ENCODE results near the gene CREB1.
"Not testable (repeated sequence)": the region's sequence is repeated elsewhere in the genome, so short reads cannot be mapped to it uniquely, and the experiment has no call there.

Gene CREB1

GRCh38 chr2:207529330-207530159 is at the start of gene CREB1:
Gene CREB1 (plus strand): TSS chr2:207529962. CDS start chr2:207555636, 25,674 bp downstream.
- DNase-seq (ENCODE audit: low read depth), result peak; percentile 91

GRCh38 chr2:207480521-207481040 is 49.2 kb upstream of the CREB1 start:
- no peak for DNase-seq (ENCODE audit: low read depth)

- DNase-seq (ENCODE audit: low read depth), result no peak
Measured at GRCh38 chr2:207481924-207482323, 47.8 kb upstream of the CREB1 start.

GRCh38 chr2:207482630-207483029 is 47.1 kb upstream of the CREB1 start:
- DNase-seq (ENCODE audit: low read depth), result no peak

DNA sequence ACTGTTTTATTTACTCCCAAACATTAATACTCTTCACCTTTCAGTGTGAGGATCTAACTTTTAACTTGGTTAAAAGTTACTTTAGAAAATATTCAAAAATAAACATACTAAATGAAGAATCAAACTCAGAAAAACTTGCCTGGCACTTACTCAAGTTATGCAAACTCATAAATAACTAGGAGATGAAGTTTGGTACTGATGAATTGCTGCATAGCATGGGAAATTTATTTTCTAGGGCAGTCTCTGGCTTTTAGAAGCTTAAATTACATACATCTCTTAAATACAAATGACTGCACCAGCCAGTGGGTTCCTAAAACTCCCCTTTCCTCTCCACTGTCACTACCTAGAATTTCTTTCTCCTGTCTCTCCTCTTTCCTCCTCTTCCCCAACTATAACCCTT is 46.7 kb upstream of the CREB1 start:
- DNase-seq (ENCODE audit: low read depth), result no peak

GRCh38 chr2:207483477-207483876 is 46.3 kb upstream of the CREB1 start:
- no peak for DNase-seq (ENCODE audit: low read depth)

DNA sequence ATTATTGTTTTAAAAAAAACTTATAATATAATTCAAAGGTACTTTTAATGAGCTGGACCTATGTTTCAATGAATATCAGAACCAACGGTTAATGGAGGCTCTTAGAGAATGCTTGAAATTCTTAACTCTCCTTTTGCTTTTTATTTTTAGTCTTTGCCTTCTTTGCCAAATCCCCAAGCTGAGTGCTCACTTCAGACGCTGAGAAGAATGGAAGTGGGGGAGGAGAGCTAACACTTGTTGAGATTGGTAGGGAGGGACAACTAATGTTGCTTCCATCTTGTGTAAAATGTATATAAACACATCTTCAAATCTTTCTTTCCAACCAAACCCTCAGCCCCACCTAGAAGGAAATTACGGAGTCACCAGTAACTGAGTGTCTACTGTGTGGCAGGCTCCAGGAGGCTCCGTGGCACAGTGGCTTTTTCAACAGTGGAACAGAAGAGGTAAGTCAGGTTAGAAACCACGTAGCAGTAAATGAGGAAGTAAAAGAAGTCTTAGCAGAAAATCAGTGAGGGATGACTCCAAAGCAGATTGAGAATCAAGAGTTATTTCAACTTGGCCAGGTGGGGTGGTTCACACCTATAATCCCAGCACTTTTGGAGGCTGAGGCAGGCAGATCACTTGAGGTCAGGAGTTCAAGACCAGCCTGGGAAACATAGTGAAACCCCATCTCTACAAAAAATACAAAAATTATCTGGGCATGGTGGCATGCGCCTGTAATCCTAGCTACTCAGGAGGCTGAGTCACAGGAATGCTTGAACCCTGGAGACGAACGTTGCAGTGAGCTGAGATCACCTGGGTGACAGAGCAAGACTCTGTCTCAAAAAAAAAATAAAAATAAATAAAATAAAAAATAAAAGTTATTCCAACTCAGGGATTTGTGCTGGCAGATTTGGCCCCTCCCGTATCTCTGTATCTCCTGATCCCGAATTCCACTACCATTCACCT is 45.0 kb upstream of the CREB1 start:
- no peak for DNase-seq (ENCODE audit: low read depth)

DNA sequence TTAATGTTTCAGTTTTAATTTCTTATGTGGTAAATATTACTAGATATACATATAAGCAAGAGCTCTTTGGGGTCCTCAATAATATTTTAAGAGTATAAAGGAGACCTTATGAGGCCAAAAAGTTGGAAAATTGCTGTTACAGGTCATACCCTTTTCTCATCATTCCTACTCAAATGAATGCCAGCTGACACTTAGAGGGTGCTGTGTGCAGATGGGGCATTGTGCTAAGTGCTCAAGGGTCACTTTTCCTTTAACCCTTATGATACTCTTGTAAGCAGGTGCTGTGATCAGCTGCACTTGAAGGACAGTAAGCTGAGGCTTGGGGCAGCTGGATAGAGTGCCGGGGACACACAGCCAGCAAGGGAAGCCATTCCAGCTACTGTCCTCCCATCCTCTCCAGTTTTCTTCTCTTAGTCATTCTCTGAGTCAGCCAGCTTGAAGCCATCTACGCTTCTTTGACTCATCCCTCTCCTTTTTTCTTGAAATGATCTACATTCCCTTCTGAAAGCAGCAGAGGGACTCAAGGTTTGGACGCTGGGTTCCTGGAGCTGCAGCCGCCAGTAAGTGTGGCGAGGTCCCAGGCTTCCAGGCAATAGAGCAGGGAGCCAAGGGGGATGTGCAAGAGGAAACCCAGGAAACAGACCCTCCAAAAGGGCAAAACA is 42.0 kb upstream of the CREB1 start:
- DNase-seq (ENCODE audit: low read depth), result peak; percentile 82

DNA sequence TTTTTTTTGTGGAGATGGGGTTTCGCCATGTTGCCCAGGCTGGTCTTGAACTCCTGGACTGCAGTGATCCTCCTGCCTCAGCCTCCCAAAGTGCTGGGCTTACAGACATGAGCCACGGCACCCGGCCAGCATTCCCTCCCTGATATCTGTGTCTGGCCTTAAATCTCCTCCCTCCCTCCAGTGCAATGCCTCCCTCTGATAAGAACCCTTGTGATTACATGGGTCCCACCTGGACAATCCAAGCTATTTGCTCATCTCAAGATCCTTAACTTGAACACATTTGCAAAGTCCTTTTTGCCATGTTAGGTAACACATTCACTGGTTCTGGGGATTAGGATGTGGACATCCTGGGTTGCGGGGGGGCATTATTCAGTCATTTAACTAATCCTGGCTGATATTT is 40.5 kb upstream of the CREB1 start:
- DNase-seq (ENCODE audit: low read depth), result no peak

GRCh38 chr2:207490441-207490840 is 39.3 kb upstream of the CREB1 start:
- DNase-seq (ENCODE audit: low read depth), result no peak

GRCh38 chr2:207491086-207491485 is 38.7 kb upstream of the CREB1 start:
- DNase-seq (ENCODE audit: low read depth), result no peak

GRCh38 chr2:207491956-207492355 is 37.8 kb upstream of the CREB1 start:
- no peak for DNase-seq (ENCODE audit: low read depth)

DNA sequence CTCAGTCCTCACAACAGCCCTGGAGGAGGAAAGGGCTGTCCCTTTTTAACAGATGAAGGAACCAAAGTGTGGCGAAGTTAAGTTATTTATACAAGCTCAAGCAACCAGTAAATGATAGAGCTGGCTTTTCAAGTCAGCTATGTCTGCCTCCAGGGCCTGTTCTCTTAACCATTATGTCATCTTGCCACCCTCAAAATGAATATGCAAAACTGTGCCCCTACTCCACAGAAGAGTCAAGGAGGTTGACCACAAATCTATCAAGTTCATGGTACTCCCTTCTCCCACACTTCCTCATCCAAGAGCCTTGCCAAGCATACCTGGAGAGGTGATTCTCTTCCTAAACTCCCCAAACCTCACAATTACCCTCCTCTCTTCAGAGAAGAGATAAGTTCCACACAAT is 37.3 kb upstream of the CREB1 start:
- DNase-seq (ENCODE audit: low read depth), result no peak

DNA sequence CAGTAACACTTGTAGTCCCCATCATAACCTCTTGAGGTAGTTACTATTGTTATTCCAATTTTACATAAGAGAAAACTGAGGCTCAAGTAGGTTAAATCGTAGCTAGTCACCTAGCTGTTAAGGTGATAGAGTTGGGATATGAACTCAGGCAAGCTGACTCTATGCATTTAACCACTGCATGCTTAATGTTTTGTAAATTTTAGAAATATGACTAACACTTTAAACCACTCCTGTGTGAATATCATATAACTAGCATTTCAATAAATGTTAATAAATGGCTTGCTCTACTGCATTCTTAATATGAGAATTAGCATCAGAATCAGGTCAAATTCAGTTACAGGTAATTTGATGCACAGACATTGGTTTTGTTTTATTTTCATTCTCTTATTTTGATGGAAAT is 35.6 kb upstream of the CREB1 start:
- no peak for DNase-seq (ENCODE audit: low read depth)

DNA sequence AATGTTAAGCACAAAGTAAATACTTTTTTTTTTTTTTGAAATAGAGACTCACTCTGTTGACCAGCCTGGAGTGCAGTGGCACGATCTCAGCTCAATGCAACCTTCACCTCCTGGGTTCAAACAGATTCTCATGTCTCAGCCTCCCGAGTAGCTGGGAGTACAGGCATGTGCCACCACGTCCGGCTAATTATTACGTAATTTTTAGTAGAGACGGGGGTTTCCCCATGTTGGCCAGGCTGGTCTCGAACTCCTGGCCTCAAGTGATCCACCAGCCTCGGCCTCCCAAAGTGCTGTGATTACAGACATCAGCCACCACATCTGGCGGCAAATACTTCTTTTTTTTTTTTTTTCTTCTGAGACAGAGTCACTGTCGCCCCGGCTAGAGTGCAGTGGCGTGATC is 32.8 kb upstream of the CREB1 start:
- DNase-seq (ENCODE audit: low read depth), result not testable (repeated sequence)

GRCh38 chr2:207497596-207497995 is 32.2 kb upstream of the CREB1 start:
- no peak for DNase-seq (ENCODE audit: low read depth)

- no peak for DNase-seq (ENCODE audit: low read depth)
Measured at GRCh38 chr2:207498427-207498826, 31.3 kb upstream of the CREB1 start.

DNA sequence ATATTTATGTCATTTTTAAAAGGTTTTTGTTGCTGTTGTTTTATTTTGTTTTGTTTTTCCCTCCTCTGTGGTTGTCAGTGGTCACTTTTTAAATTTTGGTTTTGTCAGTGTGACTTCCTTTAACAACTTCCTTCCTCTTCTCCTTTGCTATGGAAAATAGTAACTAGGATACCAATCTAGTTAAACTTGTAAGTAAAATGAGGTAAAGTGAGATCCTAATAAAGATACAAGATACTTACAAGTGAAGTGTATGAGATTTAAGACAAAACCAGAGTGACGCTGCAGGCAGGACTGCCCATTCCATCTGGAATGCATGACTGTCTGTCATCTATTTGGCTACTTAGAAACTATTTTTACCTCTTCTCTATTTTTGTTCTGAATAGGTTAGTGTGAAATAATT is 30.6 kb upstream of the CREB1 start:
- no peak for DNase-seq (ENCODE audit: low read depth)

DNA sequence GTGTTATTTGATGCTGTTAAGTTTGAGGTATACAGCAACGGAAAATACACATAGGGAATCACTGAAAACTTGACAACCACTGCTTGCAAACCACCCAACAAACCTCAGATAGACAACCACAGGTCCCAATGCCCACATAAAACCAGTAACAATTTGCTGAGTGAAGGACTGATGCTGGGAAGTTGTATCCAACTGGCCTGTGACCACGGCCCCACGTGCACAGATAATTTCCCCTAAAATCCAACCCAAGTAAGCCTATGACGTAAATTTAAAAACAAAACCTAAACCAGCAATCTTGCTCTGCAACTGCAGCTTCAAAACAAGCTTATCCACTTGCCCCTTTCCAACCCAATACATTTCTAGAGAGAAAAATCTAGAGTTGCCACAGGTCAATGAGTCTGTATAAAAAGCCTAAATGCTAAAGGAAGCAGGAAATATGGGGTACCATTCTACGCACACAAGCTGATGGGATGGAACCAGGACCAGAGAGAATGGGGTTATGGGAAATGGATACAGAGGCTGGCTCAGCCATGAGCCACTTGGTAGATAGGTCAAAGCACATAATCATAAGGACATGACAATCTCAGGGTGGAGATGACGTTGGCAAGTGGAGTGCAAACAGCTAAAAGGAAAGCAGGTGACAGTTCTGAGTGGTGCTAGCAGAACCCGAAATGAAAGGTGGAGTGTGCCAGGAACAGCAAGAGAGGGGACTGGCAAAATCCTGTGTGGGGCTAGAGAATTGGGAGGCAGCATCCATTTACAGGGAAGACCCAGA is 27.8 kb upstream of the CREB1 start:
- DNase-seq (ENCODE audit: low read depth), result no peak

- DNase-seq (ENCODE audit: low read depth), result no peak
Measured at GRCh38 chr2:207502577-207503198, 27.1 kb upstream of the CREB1 start.

GRCh38 chr2:207503234-207503633 is 26.5 kb upstream of the CREB1 start:
- DNase-seq (ENCODE audit: low read depth), result no peak

All from non-pigmented ciliary epithelial cell (primary cell).